Measurements from ENCODE around the gene DISC1.

The DISC1 gene

GRCh38 chr1:231626951-231627614 is 493 bp downstream of the DISC1 start:
- peak; percentile 93 for DNase-seq (ENCODE audit: low read depth)
- peak overlapping the region; percentile 81 for H3K4me3 ChIP-seq (ENCODE audit: low read depth, low read length)
- TF ChIP-seq POLR2A (IDR thresholded peaks at IDR 0.05; ENCODE audit: extremely low read depth, insufficient read length) (no peak), MYC (IDR thresholded peaks at IDR 0.05; ENCODE audit: low read depth, low read length) (peak; percentile 14; the same call in 1 of the 2 replicates), MAX (IDR thresholded peaks at IDR 0.05; ENCODE audit: low read depth, low read length) (0 out of 2 replicates have a peak, but pooled peaks have one; percentile 9), CTCF (IDR thresholded peaks at IDR 0.05; ENCODE audit: low read depth, low read length) (no peak)

- no peak for DNase-seq (ENCODE audit: low read depth)
- peak overlapping the region; percentile 81 for H3K4me3 ChIP-seq (ENCODE audit: low read depth, low read length)
These were observed 1.8 kb downstream of the DISC1 start for GRCh38 chr1:231628207-231628876.

GRCh38 chr1:231629132-231629531 is 2.5 kb downstream of the DISC1 start:
- TF ChIP-seq MAX (IDR thresholded peaks at IDR 0.05; ENCODE audit: low read depth, low read length) (peak; percentile 75), MYC (IDR thresholded peaks at IDR 0.05; ENCODE audit: low read depth, low read length) (peak; percentile 45), CTCF (IDR thresholded peaks at IDR 0.05; ENCODE audit: low read depth, low read length) (no peak)
- H3K4me3 ChIP-seq (ENCODE audit: low read depth, low read length): peak overlapping the region; percentile 67
- DNase-seq (ENCODE audit: low read depth): peak; percentile 85

More at GRCh38 chr1:231628207-231628876, 1.8 kb downstream of the DISC1 start:
- TF ChIP-seq MAX (IDR thresholded peaks at IDR 0.05; ENCODE audit: low read depth, low read length) (no peak), CTCF (IDR thresholded peaks at IDR 0.05; ENCODE audit: low read depth, low read length) (no peak), MYC (IDR thresholded peaks at IDR 0.05; ENCODE audit: low read depth, low read length) (no peak), POLR2A (IDR thresholded peaks at IDR 0.05; ENCODE audit: extremely low read depth, insufficient read length) (no peak)

- TF ChIP-seq MYC (IDR thresholded peaks at IDR 0.05; ENCODE audit: low read depth, low read length): no peak
- TF ChIP-seq MAX (IDR thresholded peaks at IDR 0.05; ENCODE audit: low read depth, low read length): no peak
- TF ChIP-seq CTCF (IDR thresholded peaks at IDR 0.05; ENCODE audit: low read depth, low read length): no peak
- TF ChIP-seq POLR2A (IDR thresholded peaks at IDR 0.05; ENCODE audit: extremely low read depth, insufficient read length): no peak
- no peak overlapping the region for H3K4me3 ChIP-seq (ENCODE audit: low read depth, low read length)
- DNase-seq (ENCODE audit: low read depth): no peak
These were observed 4.1 kb downstream of the DISC1 start for GRCh38 chr1:231630558-231631205.

- no peak for TF ChIP-seq MYC (IDR thresholded peaks at IDR 0.05; ENCODE audit: low read depth, low read length)
- no peak for TF ChIP-seq CTCF (IDR thresholded peaks at IDR 0.05; ENCODE audit: low read depth, low read length)
- no peak for TF ChIP-seq MAX (IDR thresholded peaks at IDR 0.05; ENCODE audit: low read depth, low read length)
- no peak for TF ChIP-seq POLR2A (IDR thresholded peaks at IDR 0.05; ENCODE audit: extremely low read depth, insufficient read length)
- DNase-seq (ENCODE audit: low read depth): no peak
- no peak overlapping the region for H3K4me3 ChIP-seq (ENCODE audit: low read depth, low read length)
These were observed 5.1 kb downstream of the DISC1 start for GRCh38 chr1:231631717-231632116.

Measured in NB4 (cell line).